DND-41 (cell line): ENCODE results near the gene MEX3C.

ENCODE experiments used
- CTCF ChIP-seq: IDR thresholded peaks from 2 replicates; pipeline ENCODE4 v1.5.1; 2012; ENCODE audit warnings: borderline replicate concordance, low read length, moderate library complexity, mild to moderate bottlenecking; ENCODE audit not compliant: poor library complexity, severe bottlenecking; ENCODE audit errors: extremely low read depth
- EZH2 ChIP-seq: IDR thresholded peaks from 3 replicates; pipeline ENCODE4 v1.6.1; 2012; ENCODE audit warnings: borderline replicate concordance, low read depth, mild to moderate bottlenecking, moderate library complexity, low read length, inconsistent platforms; ENCODE audit not compliant: severe bottlenecking

GRCh38 chr18:51135364-51135763 is 62.1 kb downstream of the MEX3C start:
- no peak for TF ChIP-seq CTCF
- no peak for TF ChIP-seq EZH2
